Gastroesophageal sphincter (tissue), 4 donors: ENCODE results near the gene C1QTNF12. TPM values are rescaled to one million over a fixed set of nuclear protein-coding genes. Genes with fewer than 3 reads are reported as not detected.

Experiments used
- ATAC-seq: fragments of 150-250 bp; one replicate; pipeline ENCODE4 v1.9.1; 2016; ENCODE audit warnings: mild to moderate bottlenecking, moderate library complexity
- H3K27ac ChIP-seq, 4 donors: fragments of 200-600 bp; sonication (generic) in 3 of 4; 1 replicate in 3 of 4; 2 replicates in 1 of 4; pipeline ENCODE4 v1.5.1; 2016 to 2019
- H3K27me3 ChIP-seq: fragments of 200-600 bp; sonication (generic); one replicate; pipeline ENCODE4 v1.5.1; 2019
- H3K36me3 ChIP-seq, 2 donors: fragments of 200-600 bp; sonication (generic); one replicate each; pipeline ENCODE4 v1.5.1; 2019; ENCODE audit warnings: control low read depth in 1 of 2
- H3K4me1 ChIP-seq, 3 donors: fragments of 200-600 bp; sonication (generic); 1 replicate in 2 of 3; 2 replicates in 1 of 3; pipeline ENCODE4 v1.5.1; 2016 to 2019; ENCODE audit warnings: control low read depth in 2 of 3
- H3K4me3 ChIP-seq, 2 donors: fragments of 200-600 bp; sonication (generic); one replicate each; pipeline ENCODE4 v1.5.1; 2019; ENCODE audit warnings: mild to moderate bottlenecking in 1 of 2, moderate library complexity in 1 of 2
- H3K9me3 ChIP-seq, 3 donors: fragments of 200-600 bp; sonication (generic); one replicate each; pipeline ENCODE4 v1.5.1; 2017 to 2019; ENCODE audit warnings: control low read depth in 2 of 3
- EP300 ChIP-seq: sonication (generic); formaldehyde crosslinking; IDR thresholded peaks from one replicate; pipeline ENCODE4 v1.6.1; 2017; ENCODE audit warnings: antibody characterized with exemption, mild to moderate bottlenecking
- POLR2A ChIP-seq, 2 donors: fragments of 450-650 bp; IDR thresholded peaks; one replicate each; pipeline ENCODE4 v1.6.1; 2017; ENCODE audit warnings: antibody characterized with exemption in 2 of 2, mild to moderate bottlenecking in 2 of 2, moderate library complexity in 1 of 2
- POLR2AphosphoS5 ChIP-seq: sonication (generic); formaldehyde crosslinking; IDR thresholded peaks from one replicate; pipeline ENCODE4 v1.6.1; 2017; ENCODE audit warnings: antibody characterized with exemption
- WGBS, 2 donors: methylation state at CpG; one replicate each; pipeline ENCODE4 v1.1.5; 2018; ENCODE audit warnings: low coverage in 1 of 2; 5-methylcytosine and 5-hydroxymethylcytosine counted together
- total RNA-seq, 4 donors: library from RNA; depleted of rRNA; stranded (reverse); fragments of >200 nt; gene quantifications; one replicate each; pipeline ENCODE4 v1.1.0, GENCODE V29; 2016
- TF ChIP-seq, protein P1 (sequence below), 4 experiments: fragments of 200-600 bp in 2 of 4; fragments of 450-650 bp in 2 of 4; sonication (generic) in 1 of 4; IDR thresholded peaks; one replicate each; pipeline ENCODE4 v1.5.1; 2017 to 2019; ENCODE audit warnings: antibody characterized with exemption in 4 of 4, mild to moderate bottlenecking in 2 of 4, moderate library complexity in 2 of 4

Gene C1QTNF12
- total RNA-seq, 4 donors from 2014 or later = 0.96 to 2.8 (median 1.7) TPM

DNA sequence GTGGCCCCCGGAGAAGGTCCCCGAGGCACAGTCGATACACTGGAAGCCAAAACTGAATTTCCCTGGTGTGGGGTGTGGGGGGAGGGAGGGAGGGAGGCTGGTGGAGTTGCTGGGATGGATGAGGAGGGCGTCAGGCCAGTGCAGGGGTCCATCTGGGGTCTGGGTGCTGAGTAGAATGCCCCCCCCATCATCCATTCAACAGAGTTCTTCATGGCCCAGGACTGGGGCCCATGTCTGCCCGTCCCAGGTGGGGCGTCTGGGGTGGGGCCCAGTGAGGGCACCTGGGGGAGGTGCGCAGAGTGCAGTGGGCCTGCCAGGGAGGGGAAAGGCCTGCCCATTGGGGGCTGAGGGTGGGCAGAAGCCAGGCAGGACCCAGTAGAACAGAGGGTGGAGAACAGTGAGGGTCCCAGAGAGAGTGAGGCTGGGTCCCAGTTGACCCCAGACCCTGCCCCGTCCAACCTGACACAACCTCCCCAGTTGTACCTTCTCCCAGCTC lies 42.0 kb downstream of the C1QTNF12 start:
- Histone ChIP-seq H3K27ac (no peak overlapping the region), H3K4me3 (no peak overlapping the region), H3K4me1 (peaks cover 0 to 42% (median 6%) of the 10 kb centered on the region in 3 donors), H3K27me3 (peaks cover 89% of the 10 kb centered on the region), H3K9me3 (no peaks in the 10 kb centered on the region), H3K36me3 (no peaks in the 10 kb centered on the region)
- no CpG with 5 or more reads among the region's 8 CpGs for WGBS, 2 donors
- ATAC-seq = no peak
- TF ChIP-seq, protein P1, sequence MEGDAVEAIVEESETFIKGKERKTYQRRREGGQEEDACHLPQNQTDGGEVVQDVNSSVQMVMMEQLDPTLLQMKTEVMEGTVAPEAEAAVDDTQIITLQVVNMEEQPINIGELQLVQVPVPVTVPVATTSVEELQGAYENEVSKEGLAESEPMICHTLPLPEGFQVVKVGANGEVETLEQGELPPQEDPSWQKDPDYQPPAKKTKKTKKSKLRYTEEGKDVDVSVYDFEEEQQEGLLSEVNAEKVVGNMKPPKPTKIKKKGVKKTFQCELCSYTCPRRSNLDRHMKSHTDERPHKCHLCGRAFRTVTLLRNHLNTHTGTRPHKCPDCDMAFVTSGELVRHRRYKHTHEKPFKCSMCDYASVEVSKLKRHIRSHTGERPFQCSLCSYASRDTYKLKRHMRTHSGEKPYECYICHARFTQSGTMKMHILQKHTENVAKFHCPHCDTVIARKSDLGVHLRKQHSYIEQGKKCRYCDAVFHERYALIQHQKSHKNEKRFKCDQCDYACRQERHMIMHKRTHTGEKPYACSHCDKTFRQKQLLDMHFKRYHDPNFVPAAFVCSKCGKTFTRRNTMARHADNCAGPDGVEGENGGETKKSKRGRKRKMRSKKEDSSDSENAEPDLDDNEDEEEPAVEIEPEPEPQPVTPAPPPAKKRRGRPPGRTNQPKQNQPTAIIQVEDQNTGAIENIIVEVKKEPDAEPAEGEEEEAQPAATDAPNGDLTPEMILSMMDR (IDR thresholded peaks at IDR 0.05) = no peak

DNA sequence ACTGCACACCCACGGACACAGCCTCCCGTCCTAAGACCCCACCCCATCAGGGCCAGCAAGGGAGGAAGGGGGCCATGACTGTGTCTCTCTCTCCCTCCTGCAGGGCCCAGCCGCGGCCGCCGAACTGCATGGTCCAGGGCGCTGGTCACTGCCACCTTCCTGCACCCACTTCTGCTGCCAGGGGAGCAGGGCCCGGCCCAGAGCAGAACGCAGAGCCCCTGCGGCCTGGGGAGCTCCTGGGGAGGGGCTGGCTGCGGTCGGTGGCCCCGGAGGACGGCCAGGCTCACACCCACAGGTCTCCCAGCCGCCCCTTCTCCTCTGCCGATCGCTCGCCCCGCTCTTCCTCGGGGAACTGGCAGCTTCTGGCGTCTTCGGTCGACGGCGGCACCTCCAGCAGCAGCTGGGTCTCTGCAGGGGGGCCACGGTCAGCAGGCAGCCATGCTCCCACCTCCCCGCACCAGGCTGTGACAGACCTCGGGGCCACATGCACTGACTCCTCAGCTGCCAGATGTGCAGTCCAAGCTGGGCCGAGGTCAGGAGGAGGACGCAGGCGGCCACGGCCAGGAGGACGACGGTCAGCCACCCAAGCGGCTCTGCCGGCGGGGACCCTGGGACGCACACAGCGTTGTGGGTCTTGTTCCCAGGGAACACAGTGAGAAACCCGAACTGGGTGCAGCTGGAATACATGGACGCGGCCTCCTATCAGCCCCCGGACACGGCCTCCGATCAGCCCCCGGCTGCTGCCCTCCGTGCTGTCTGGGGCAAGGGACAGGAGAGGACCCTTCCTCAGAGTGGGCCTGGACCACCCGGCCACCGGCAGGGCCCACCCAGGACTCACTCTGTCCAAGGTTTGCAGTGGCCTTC lies 42.7 kb downstream of the C1QTNF12 start:
- 43 to 81% methylated on average over 1 to 10 of the region's 49 CpGs for WGBS, 2 donors
- peaks cover 92% of the 10 kb centered on the region for H3K27me3 ChIP-seq
- no peak overlapping the region for H3K27ac ChIP-seq
- H3K9me3 ChIP-seq = no peaks in the 10 kb centered on the region
- H3K4me1 ChIP-seq = peaks cover 0 to 42% (median 6%) of the 10 kb centered on the region in 3 donors
- no peaks in the 10 kb centered on the region for H3K36me3 ChIP-seq
- H3K4me3 ChIP-seq = no peak overlapping the region
- no peak for ATAC-seq
- TF ChIP-seq POLR2A (IDR thresholded peaks at IDR 0.05) (no peak), POLR2AphosphoS5 (no peak), EP300 (no peak)
- TF ChIP-seq, protein P1 (IDR thresholded peaks at IDR 0.05) = no peak

DNA sequence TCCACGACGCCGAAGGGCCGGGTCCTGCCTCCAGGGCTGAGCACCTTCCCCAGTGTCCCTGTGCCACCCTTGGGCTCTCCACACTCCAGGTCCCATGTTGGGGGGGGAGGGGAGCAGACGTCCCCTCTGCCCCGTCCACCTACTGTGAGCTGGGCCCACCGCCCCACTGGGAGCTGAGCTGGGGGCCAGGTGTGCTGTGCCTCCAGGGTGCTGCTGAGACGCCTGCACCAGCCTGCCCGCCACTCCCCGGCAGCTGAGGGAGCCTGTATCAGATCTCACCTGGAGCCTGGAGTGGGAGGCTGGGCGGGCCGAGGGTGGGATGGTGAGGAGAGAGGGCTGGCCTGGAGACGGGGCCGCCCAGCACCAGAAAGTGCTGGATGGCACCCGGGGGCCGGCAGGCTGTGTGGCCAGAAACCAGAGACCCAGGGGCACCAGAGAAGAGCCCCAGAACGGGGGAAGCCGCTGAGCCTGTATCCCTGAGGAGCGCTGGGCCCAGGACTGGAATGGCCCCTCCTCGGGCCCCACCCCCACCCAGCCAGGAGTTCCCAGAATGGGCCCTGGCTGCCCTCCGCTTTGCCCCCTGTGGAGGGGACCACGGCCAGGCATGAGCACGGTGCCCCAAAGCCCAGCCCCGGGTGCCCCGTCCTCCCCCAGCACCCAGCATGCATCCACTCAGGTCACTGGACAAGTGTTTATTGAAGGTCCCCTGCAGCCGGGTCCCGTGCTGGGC lies 43.5 kb downstream of the C1QTNF12 start:
- H3K27me3 ChIP-seq = peaks cover 84% of the 10 kb centered on the region
- no peak overlapping the region for H3K27ac ChIP-seq
- WGBS, 2 donors = no CpG with 5 or more reads among the region's 27 CpGs
- H3K36me3 ChIP-seq = no peaks in the 10 kb centered on the region
- no peaks in the 10 kb centered on the region for H3K9me3 ChIP-seq
- no peak overlapping the region for H3K4me3 ChIP-seq
- H3K4me1 ChIP-seq = peaks cover 0 to 34% (median 6%) of the 10 kb centered on the region in 3 donors
- no peak for ATAC-seq
- TF ChIP-seq, protein P1 (IDR thresholded peaks at IDR 0.05) = no peak
- no peak for TF ChIP-seq POLR2AphosphoS5

DNA sequence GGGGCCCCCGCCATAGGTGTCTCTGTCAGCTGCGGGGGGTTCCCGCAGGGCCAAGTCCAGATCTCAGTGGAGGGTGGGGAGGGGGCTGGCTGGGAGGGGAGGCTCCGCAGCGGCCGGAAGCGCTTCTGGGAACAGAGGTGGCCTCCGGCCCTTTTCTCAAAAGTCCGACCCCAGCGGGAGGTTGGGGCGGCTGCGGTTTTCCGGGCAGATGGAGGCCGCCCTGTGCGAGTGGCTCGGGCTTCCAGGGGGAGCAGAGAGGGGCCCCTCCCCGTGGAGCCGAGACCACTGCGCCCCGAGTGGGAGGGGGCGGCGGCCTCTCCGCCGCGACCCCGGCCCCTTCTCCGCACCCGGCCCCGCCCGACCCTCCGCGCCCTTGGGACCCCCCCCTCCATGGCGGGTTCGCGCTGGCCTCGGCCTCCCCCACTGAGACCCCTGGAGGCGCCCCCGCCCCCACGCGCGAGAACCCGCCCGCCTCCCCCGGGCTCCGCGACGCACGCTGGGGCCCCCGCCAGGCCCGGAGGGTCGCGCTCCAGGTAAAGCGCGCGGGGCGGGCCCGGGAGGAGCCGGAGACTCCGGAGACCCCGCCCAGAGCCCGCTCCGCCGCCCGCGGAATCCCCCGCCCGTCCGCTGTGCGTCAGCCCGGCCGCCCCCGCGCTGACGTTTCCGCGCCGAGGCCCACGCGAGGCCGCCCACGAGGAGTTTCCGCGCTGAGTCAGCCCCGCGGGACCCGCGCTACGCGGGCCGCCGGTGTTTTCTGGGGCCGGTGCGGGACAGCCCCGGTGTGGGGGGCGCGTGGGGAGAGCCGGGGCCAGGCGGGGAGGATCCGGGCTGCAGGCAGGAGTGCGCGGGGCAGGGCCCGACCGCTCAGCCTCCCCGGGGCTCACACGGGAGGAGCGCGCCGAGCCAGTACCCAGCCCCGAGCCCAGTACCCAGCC lies 45.4 kb downstream of the C1QTNF12 start:
- WGBS, 2 donors = no CpG with 5 or more reads among the region's 109 CpGs
- H3K4me1 ChIP-seq = peaks cover 0 to 21% (median 1%) of the 10 kb centered on the region in 3 donors
- H3K4me3 ChIP-seq = peak overlapping the region; percentile 27 to 58
- H3K27me3 ChIP-seq = peaks cover 66% of the 10 kb centered on the region
- TF ChIP-seq POLR2A (IDR thresholded peaks at IDR 0.05) (no peak), POLR2AphosphoS5 (no peak), EP300 (no peak)
- TF ChIP-seq, protein P1 (IDR thresholded peaks at IDR 0.05) = no peak
- no peaks in the 10 kb centered on the region for H3K9me3 ChIP-seq
- peak overlapping the region in 1 of 4 donors; percentile 56 for H3K27ac ChIP-seq
- peak; percentile 47 for ATAC-seq
- no peaks in the 10 kb centered on the region for H3K36me3 ChIP-seq
